Left lung (tissue), 10 donors: Measurements from ENCODE around the gene ARL6. TPM values are rescaled to one million over a fixed set of nuclear protein-coding genes. Genes with fewer than 3 reads are reported as not detected.

Experiments
- ATAC-seq: fragments of 200-7000 bp; cut with Tn5 transposase; one replicate; pipeline ENCODE4 v1.9.1; 2020; ENCODE audit warnings: moderate library complexity
- DNase-seq, 4 donors: peaks; one replicate each; pipeline ENCODE4 v3.0.0-alpha.2; 2013 to 2020
- H3K27ac ChIP-seq, 2 donors: fragments of 200-600 bp; sonication (generic) in 1 of 2; one replicate each; pipeline versions ENCODE4 v1.5.0 to v1.8.0; 2020 to 2021
- H3K27me3 ChIP-seq, 2 donors: fragments of 200-600 bp; sonication (generic) in 1 of 2; one replicate each; pipeline versions ENCODE4 v1.5.0 to v1.8.0; 2020 to 2021
- H3K36me3 ChIP-seq, 2 donors: fragments of 200-600 bp; sonication (generic) in 1 of 2; one replicate each; pipeline versions ENCODE4 v1.5.0 to v1.8.0; 2020 to 2021
- H3K4me1 ChIP-seq, 2 donors: fragments of 200-600 bp; one replicate each; pipeline ENCODE4 v1.8.0; 2021
- H3K4me3 ChIP-seq, 2 donors: fragments of 200-600 bp; sonication (generic) in 1 of 2; one replicate each; pipeline versions ENCODE4 v1.5.0 to v1.8.0; 2020 to 2021; ENCODE audit warnings: mild to moderate bottlenecking in 1 of 2
- H3K9me3 ChIP-seq, 2 donors: fragments of 200-600 bp; sonication (generic) in 1 of 2; one replicate each; pipeline versions ENCODE4 v1.5.0 to v1.8.0; 2020 to 2021
- intact Hi-C, 2 donors: fragments of 100-400 bp; cut with DNase I; formaldehyde crosslinking; loops; one replicate each; pipeline versions ENCODE4 v1.11.2 to v1.14.2; 2022
- polyA plus RNA-seq, 6 donors: library from polyadenylated mRNA; unstranded; fragments of 120-200 nt; gene quantifications; one replicate each; pipeline ENCODE4 v1.2.1, GENCODE V29; 2013; ENCODE audit not compliant: insufficient read length in 6 of 6
- total RNA-seq, 2 donors: library from RNA; stranded (reverse); fragmentation: NEBNext Ultra II Directional; extraction: Animal tissue kit (Norgen Biotek cat#: 25700); gene quantifications; one replicate each; pipeline ENCODE4 v1.2.1, GENCODE V29; 2021
- TF ChIP-seq, protein P1 (sequence below), 2 donors: fragments of 200-600 bp; sonication (generic) in 1 of 2; IDR thresholded peaks; one replicate each; pipeline versions ENCODE4 v1.5.0 to v1.8.0; 2021; ENCODE audit warnings: antibody characterized with exemption in 2 of 2
- donor health status: DM: no; HTN: yes; CAD: no.
- donor health status: DM: no; HTN: no; CAD: no.

ARL6 gene
- total and polyA plus RNA-seq, 8 donors, result 9.9 to 27.1 (median 20.3) TPM

DNA sequence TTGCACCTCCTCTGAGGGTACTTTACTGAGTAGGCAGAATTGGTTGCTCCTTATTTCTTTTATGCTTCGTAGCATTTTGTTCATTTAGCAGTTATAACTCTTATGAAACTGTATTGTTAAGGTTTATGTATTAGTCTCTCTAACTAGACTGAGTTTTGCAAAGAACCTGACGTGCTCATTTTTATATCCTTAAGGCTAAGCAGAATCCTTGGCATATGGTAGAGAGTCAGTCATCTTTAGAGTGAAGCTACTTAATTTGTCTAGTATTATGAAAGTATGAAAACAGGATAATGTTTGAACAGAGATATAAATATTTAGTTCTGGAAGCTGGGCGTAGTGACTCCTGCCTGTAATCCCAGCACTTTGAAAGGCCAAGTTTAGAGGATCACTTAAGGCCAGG is 77.4 kb downstream of the ARL6 start:
- Histone ChIP-seq H3K27me3 (no peaks in the 10 kb centered on the region), H3K27ac (no peak overlapping the region), H3K9me3 (no peaks in the 10 kb centered on the region), H3K4me3 (no peak overlapping the region), H3K4me1 (no peaks in the 10 kb centered on the region), H3K36me3 (no peaks in the 10 kb centered on the region)
- intact Hi-C loops, result no loop called here
- DNase-seq (no peak), ATAC-seq (no peak)
- TF ChIP-seq, protein P1, sequence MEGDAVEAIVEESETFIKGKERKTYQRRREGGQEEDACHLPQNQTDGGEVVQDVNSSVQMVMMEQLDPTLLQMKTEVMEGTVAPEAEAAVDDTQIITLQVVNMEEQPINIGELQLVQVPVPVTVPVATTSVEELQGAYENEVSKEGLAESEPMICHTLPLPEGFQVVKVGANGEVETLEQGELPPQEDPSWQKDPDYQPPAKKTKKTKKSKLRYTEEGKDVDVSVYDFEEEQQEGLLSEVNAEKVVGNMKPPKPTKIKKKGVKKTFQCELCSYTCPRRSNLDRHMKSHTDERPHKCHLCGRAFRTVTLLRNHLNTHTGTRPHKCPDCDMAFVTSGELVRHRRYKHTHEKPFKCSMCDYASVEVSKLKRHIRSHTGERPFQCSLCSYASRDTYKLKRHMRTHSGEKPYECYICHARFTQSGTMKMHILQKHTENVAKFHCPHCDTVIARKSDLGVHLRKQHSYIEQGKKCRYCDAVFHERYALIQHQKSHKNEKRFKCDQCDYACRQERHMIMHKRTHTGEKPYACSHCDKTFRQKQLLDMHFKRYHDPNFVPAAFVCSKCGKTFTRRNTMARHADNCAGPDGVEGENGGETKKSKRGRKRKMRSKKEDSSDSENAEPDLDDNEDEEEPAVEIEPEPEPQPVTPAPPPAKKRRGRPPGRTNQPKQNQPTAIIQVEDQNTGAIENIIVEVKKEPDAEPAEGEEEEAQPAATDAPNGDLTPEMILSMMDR (IDR thresholded peaks at IDR 0.05), result no peak

DNA sequence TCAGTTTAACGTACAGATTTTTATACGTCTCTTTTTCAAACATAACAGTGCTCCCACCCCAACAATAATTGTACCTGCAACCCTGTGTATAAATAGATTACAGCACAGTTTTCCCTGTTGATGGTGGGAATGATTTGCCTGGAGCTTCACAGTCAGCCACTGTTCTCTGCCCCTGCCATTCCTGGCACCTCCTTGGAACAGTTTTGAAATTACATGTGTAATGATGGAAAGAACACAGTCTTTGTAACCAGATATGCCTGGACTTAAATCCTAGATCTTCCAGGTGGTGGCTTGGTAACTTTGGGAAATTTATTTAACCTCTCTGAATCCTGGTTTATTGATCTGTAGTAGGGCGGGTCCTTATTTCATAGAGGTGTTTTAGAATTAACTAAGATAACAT is 84.2 kb downstream of the ARL6 start:
- no peak for DNase-seq
- TF ChIP-seq, protein P1 (IDR thresholded peaks at IDR 0.05), result no peak
- intact Hi-C loops, result no loop called here
- no peaks in the 10 kb centered on the region for H3K27me3 ChIP-seq
- no peaks in the 10 kb centered on the region for H3K36me3 ChIP-seq
- no peak overlapping the region for H3K4me3 ChIP-seq
- no peak for ATAC-seq
- H3K9me3 ChIP-seq, result peaks cover 0 to 4% of the 10 kb centered on the region in 2 donors
- H3K27ac ChIP-seq, result no peak overlapping the region
- no peaks in the 10 kb centered on the region for H3K4me1 ChIP-seq

Other genes starting within 250 kb of the ARL6 start
- 10 to 100 TPM; 24.2 to 32.1 TPM for gene CRYBG3, start 57.3 kb downstream of the ARL6 start, total RNA-seq
- 10 to 100 TPM; 28.5 to 38.4 (median 31.7) TPM for gene CRYBG3, start 57.3 kb downstream of the ARL6 start, polyA plus RNA-seq
- 10 to 100 TPM; 16.6 to 29.3 TPM for gene RIOX2, start 207.7 kb downstream of the ARL6 start, total RNA-seq
- 10 to 100 TPM; 33.6 to 44.3 (median 39.1) TPM for gene RIOX2, start 207.7 kb downstream of the ARL6 start, polyA plus RNA-seq